HAP-1 (cell line): ENCODE measurements around the gene PPTC7.
"Not testable (repeated sequence)": the region's sequence is repeated elsewhere in the genome, so short reads cannot be mapped to it uniquely, and the experiment has no call there.

Experiments
- DNase-seq, 2 experiments: peaks; one replicate each; pipeline ENCODE4 v3.0.0-alpha.2; 2016 to 2020; ENCODE audit warnings: low spot score in 2 of 2
- H3K27me3 ChIP-seq: fragments of 250-450 bp; sonication (Bioruptor Pico); 2 replicates; pipeline ENCODE4 v1.5.1; 2020; ENCODE audit warnings: low read depth, mild to moderate bottlenecking, moderate library complexity
- H3K36me3 ChIP-seq: fragments of 250-450 bp; sonication (Bioruptor Pico); replicated peaks from 2 replicates; pipeline ENCODE4 v1.5.1; 2020; ENCODE audit warnings: mild to moderate bottlenecking
- H3K4me1 ChIP-seq: fragments of 250-450 bp; sonication (Bioruptor Pico); 2 replicates; pipeline ENCODE4 v1.5.1; 2020; ENCODE audit warnings: mild to moderate bottlenecking
- H3K4me3 ChIP-seq: fragments of 250-450 bp; sonication (Bioruptor Pico); 2 replicates; pipeline ENCODE4 v1.5.1; 2020; ENCODE audit warnings: mild to moderate bottlenecking, moderate library complexity
- H3K9me3 ChIP-seq: fragments of 250-450 bp; sonication (Bioruptor Pico); 2 replicates; pipeline ENCODE4 v1.5.1; 2020; ENCODE audit warnings: mild to moderate bottlenecking, moderate library complexity
- in situ Hi-C: fragments of 300-500 bp; cut with MboI; formaldehyde crosslinking; loops from 3 replicates; pipeline ENCODE4 v1.14.3; 2020; ENCODE audit warnings: low sequenced_read_pairs, inconsistent platforms, mixed read lengths

PPTC7 gene

GRCh38 chr12:110545259-110545658, 37.9 kb downstream of the PPTC7 start:
- H3K4me3 ChIP-seq, H3K27me3 ChIP-seq, H3K9me3 ChIP-seq, H3K4me1 ChIP-seq, DNase-seq, in situ Hi-C loops: not testable (repeated sequence)
- H3K36me3 ChIP-seq, result peaks cover 14% of the 10 kb centered on the region

- no peak overlapping the region for H3K4me3 ChIP-seq
- no peaks in the 10 kb centered on the region for H3K4me1 ChIP-seq
- no peaks in the 10 kb centered on the region for H3K27me3 ChIP-seq
- no peak for DNase-seq
- no peaks in the 10 kb centered on the region for H3K9me3 ChIP-seq
- in situ Hi-C loops, result no loop called here
- peaks cover 15% of the 10 kb centered on the region for H3K36me3 ChIP-seq
Observed at GRCh38 chr12:110543965-110544364, 39.2 kb downstream of the PPTC7 start.

GRCh38 chr12:110543252-110543959, 39.7 kb downstream of the PPTC7 start:
- Histone ChIP-seq H3K36me3 (peaks cover 20% of the 10 kb centered on the region), H3K27me3 (no peaks in the 10 kb centered on the region), H3K9me3 (no peaks in the 10 kb centered on the region), H3K4me3 (no peak overlapping the region), H3K4me1 (no peaks in the 10 kb centered on the region)
- DNase-seq, result no peak
- in situ Hi-C loops, result no loop called here

- Histone ChIP-seq H3K4me1 (peaks cover 23% of the 10 kb centered on the region), H3K27me3 (no peaks in the 10 kb centered on the region), H3K36me3 (peaks cover 33% of the 10 kb centered on the region), H3K9me3 (no peaks in the 10 kb centered on the region), H3K4me3 (no peak overlapping the region)
- DNase-seq, result no peak
- in situ Hi-C loops, result no loop called here
Observed at GRCh38 chr12:110540048-110540447, 43.1 kb downstream of the PPTC7 start.

GRCh38 chr12:110538869-110539622, 44.1 kb downstream of the PPTC7 start:
- Histone ChIP-seq H3K27me3 (no peaks in the 10 kb centered on the region), H3K4me1 (peaks cover 23% of the 10 kb centered on the region), H3K36me3 (peaks cover 27% of the 10 kb centered on the region), H3K4me3 (no peak overlapping the region), H3K9me3 (no peaks in the 10 kb centered on the region)
- in situ Hi-C loops, result no loop called here
- no peak for DNase-seq

GRCh38 chr12:110537605-110538409, 45.3 kb downstream of the PPTC7 start:
- Histone ChIP-seq H3K9me3 (no peaks in the 10 kb centered on the region), H3K4me1 (peaks cover 23% of the 10 kb centered on the region), H3K27me3 (no peaks in the 10 kb centered on the region), H3K36me3 (peaks cover 27% of the 10 kb centered on the region), H3K4me3 (no peak overlapping the region)
- no peak for DNase-seq
- in situ Hi-C loops, result no loop called here

GRCh38 chr12:110536834-110537604, 46.1 kb downstream of the PPTC7 start:
- peaks cover 24% of the 10 kb centered on the region for H3K4me1 ChIP-seq
- H3K36me3 ChIP-seq, result peaks cover 27% of the 10 kb centered on the region
- H3K4me3 ChIP-seq, result no peak overlapping the region
- in situ Hi-C loops, result no loop called here
- no peak for DNase-seq
- H3K27me3 ChIP-seq, result no peaks in the 10 kb centered on the region
- H3K9me3 ChIP-seq, result no peaks in the 10 kb centered on the region

- Histone ChIP-seq H3K4me3 (no peak overlapping the region), H3K27me3 (no peaks in the 10 kb centered on the region), H3K36me3 (peaks cover 27% of the 10 kb centered on the region), H3K9me3 (no peaks in the 10 kb centered on the region), H3K4me1 (peaks cover 26% of the 10 kb centered on the region)
- no peak for DNase-seq
- in situ Hi-C loops, result no loop called here
Observed at GRCh38 chr12:110534811-110535210, 48.3 kb downstream of the PPTC7 start.

GRCh38 chr12:110533607-110534006, 49.5 kb downstream of the PPTC7 start:
- H3K9me3 ChIP-seq, result no peaks in the 10 kb centered on the region
- in situ Hi-C loops, result no loop called here
- H3K4me3 ChIP-seq, result no peak overlapping the region
- H3K36me3 ChIP-seq, result peaks cover 20% of the 10 kb centered on the region
- H3K27me3 ChIP-seq, result no peaks in the 10 kb centered on the region
- H3K4me1 ChIP-seq, result peaks cover 26% of the 10 kb centered on the region
- DNase-seq, result no peak

- Histone ChIP-seq H3K36me3 (peaks cover 10% of the 10 kb centered on the region), H3K27me3 (no peaks in the 10 kb centered on the region), H3K9me3 (no peaks in the 10 kb centered on the region), H3K4me1 (peaks cover 26% of the 10 kb centered on the region), H3K4me3 (no peak overlapping the region)
- in situ Hi-C loops, result no loop called here
- no peak for DNase-seq
Observed at GRCh38 chr12:110532644-110533043, 50.5 kb downstream of the PPTC7 start.

- H3K27me3 ChIP-seq, result no peaks in the 10 kb centered on the region
- no peak overlapping the region for H3K4me3 ChIP-seq
- in situ Hi-C loops, result no loop called here
- H3K4me1 ChIP-seq, result peaks cover 20% of the 10 kb centered on the region
- DNase-seq, result no peak
- peaks cover 2% of the 10 kb centered on the region; the same call in 1 of the 2 replicates for H3K36me3 ChIP-seq
- no peaks in the 10 kb centered on the region for H3K9me3 ChIP-seq
Observed at GRCh38 chr12:110531741-110532333, 51.3 kb downstream of the PPTC7 start.

GRCh38 chr12:110530511-110530910, 52.6 kb downstream of the PPTC7 start:
- H3K36me3 ChIP-seq, result no peaks in the 10 kb centered on the region; the same call in 1 of the 2 replicates
- in situ Hi-C loops, result no loop called here
- no peaks in the 10 kb centered on the region for H3K27me3 ChIP-seq
- no peak overlapping the region for H3K4me3 ChIP-seq
- H3K4me1 ChIP-seq, result peaks cover 7% of the 10 kb centered on the region
- no peak for DNase-seq
- no peaks in the 10 kb centered on the region for H3K9me3 ChIP-seq

GRCh38 chr12:110528277-110528839, 54.8 kb downstream of the PPTC7 start:
- in situ Hi-C loops, result no loop called here
- Histone ChIP-seq H3K9me3 (no peaks in the 10 kb centered on the region), H3K27me3 (no peaks in the 10 kb centered on the region), H3K4me3 (no peak overlapping the region), H3K36me3 (no peaks in the 10 kb centered on the region; the same call in 1 of the 2 replicates), H3K4me1 (peaks cover 3% of the 10 kb centered on the region; the same call in 1 of the 2 replicates)
- no peak for DNase-seq
